ENCODE results near the gene LRRTM4.
"Not testable (repeated sequence)": the region's sequence is repeated elsewhere in the genome, so short reads cannot be mapped to it uniquely, and the experiment has no call there.

Gene LRRTM4

DNA sequence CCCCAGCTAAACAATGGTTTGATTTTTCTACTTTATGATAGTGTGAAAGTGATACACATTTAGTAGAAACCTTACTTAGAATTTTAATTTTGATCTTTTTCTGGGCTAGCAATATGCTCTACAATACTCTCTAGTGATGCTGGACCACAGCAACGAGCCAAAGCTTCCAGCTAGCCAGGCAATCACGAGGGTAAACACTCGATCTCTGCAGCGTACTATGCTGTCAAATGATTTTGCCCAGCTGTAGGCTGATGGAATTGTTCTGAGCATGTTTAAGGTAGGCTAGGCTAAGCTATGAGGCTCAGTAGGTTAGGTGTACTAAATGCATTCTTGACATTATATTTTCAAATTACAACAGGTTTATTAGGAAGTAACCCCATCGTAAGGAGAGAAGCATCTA lies 207.5 kb downstream of the LRRTM4 start:
- DNase-seq (ENCODE audit: low read depth) = no peak

DNA sequence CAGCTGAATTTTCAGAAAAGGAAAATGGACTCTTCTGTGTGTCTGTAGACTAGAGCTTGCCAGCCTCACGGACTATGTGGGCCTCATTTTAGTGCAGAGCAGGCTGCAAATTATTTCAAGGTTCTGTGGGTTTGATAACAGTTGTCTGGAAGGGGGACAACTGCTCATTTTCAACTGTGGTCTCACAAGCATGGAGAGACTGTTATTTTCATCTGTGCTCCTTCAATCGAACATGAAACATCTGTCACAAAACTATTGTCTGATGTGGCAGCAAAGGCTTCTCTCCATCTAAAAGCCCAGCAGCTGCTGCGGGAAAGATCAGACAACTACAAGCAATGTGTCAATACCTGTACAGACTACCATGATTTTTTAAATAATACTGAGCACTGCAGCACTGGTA lies 211.8 kb downstream of the LRRTM4 start:
- DNase-seq (ENCODE audit: low read depth) = no peak

- no peak for DNase-seq (ENCODE audit: low read depth)
Measured at GRCh38 chr2:77309725-77310124, 212.5 kb downstream of the LRRTM4 start.

DNA sequence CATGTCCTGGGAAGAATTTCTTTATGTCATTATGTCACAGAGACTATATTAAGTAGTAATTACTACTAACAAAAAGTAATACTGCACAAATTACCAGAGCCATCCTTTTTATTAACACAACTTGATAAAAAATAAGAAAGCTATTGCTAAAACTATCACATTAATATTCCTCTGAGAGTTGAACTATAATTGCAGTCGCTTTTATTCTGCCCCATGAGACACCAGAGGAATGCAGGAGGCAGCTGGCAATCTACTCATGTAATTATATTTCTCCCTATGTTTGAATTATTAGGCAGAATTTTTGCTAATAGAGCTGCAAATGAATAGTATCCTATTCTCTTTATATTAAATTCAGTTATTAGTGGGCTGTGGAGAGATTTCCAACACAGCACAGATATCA lies 220.7 kb downstream of the LRRTM4 start:
- DNase-seq (ENCODE audit: low read depth) = no peak

- no peak for DNase-seq (ENCODE audit: low read depth)
Measured at GRCh38 chr2:77296791-77297190, 225.4 kb downstream of the LRRTM4 start.

DNA sequence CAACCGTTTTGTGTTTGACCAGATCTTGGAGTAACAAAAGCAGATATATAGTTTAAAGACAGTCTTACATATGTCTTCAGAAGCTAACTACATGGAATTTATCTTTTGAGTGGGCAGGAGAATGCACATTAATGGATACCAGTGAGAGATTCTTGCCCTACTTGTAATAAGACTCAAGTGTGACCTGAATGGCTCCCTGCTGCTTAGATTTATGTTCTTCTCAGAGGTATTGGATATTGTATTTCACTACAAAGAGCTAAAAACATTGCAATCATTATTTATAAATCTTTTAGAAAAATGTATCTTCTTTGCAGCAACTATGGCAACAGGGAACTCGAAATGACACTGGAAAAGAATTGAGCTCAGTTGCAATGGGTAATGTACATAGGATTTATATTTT lies 227.7 kb downstream of the LRRTM4 start:
- no peak for DNase-seq (ENCODE audit: low read depth)

DNA sequence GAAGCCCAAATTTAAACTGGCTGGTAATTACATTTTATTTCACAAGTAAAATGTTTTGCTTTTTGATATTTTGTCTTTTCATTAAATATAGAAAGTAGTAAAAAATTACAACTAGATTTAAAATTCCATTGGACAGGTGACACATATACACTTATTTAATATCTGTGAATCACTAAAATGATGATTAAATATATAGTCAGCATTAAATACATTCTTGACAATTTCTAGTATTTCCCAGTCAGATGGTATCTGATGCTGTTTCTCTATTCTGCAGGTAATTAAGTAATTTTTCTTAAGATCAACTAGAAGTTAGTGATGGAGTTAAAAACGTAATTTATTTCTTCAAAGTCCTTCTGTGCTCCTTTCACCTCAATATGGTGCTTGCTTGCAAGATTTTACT lies 237.8 kb downstream of the LRRTM4 start:
- DNase-seq (ENCODE audit: low read depth) = no peak

DNA sequence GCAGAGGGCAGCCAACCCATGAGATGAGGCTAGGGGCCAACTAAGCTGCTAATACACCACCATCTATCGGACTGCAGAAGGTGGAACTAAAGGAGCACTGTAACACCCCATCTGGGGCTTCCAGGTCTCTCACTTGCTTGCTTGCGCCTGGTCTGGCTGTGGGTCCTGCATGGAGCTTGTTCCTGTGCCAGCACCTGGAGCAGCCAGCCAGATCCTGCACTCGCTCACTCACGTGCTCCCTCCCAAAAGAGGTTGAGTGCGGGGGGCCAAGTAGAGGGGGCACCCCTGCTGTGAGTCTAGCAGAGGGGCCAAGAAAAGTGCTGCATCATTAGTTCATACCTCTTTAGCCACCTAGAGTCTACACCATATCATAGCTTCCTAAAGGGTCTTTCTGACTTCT lies 250.9 kb downstream of the LRRTM4 start:
- no peak for DNase-seq (ENCODE audit: low read depth)

- no peak for DNase-seq (ENCODE audit: low read depth)
Measured at GRCh38 chr2:77270433-77270832, 251.7 kb downstream of the LRRTM4 start.

- DNase-seq (ENCODE audit: low read depth) = no peak
Measured at GRCh38 chr2:77268626-77269025, 253.6 kb downstream of the LRRTM4 start.

DNA sequence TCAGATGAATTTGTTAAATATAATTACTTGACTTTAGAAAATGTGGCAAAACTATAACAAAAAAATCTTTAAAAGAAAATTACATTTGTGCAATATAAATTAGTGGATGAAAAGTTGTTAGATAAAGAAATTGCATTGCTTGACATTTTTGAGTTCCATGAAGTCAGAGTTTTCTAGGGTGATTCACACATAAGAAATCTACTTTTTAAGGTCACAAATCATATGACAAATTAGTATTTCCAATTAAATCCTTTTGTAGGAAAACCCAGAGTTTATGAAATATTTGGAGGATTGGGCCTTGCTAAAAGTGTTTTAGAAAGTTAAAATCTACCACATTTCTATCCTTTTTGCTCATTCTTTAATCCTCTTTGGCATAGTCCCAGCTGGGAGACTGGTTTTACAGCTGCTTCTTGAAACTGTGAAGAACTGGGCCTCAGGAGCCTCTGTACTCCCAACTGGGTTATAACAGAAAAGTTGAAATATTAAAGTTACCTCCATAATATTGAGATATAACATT lies 289.2 kb downstream of the LRRTM4 start:
- no peak for DNase-seq (ENCODE audit: low read depth)

GRCh38 chr2:77228391-77228790 lies 293.8 kb downstream of the LRRTM4 start:
- no peak for DNase-seq (ENCODE audit: low read depth)

DNA sequence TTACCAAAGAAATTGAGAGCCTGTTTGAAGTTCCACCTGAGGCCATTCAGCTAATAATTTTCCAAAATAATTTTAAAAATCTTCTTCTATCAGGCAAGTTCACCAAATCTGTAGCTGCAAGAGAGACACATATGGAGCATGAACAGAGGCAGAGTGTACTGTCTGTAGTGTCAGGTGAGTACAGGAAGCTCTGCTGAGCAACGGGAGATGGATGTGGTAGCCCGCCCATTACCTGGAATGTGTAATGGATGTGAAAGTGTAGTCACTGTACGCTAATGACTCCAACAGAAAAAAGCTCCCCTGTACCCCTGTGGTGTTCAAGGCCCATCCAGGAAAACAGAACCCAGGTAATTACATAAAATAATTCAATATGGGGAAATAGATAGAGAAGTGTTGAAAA lies 311.5 kb downstream of the LRRTM4 start:
- DNase-seq (ENCODE audit: low read depth) = no peak

DNA sequence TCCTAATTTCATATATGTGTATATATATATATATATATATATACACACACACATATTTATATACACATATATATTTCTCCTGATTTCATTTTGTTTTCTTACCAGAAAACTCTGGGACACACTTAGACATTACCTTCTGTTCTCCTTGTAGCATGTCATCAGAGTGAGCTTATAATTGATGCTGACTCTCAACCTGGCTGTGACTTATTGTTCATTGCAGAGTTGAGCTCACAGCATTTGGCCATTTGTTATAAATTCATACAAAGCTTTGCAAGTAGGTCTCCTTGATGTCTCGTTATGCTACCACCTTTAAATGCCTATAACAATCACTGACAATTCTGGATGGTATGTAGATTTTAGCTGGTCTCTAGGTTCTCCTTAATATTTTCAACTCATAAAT lies 314.8 kb downstream of the LRRTM4 start:
- no peak for DNase-seq (ENCODE audit: low read depth)

DNA sequence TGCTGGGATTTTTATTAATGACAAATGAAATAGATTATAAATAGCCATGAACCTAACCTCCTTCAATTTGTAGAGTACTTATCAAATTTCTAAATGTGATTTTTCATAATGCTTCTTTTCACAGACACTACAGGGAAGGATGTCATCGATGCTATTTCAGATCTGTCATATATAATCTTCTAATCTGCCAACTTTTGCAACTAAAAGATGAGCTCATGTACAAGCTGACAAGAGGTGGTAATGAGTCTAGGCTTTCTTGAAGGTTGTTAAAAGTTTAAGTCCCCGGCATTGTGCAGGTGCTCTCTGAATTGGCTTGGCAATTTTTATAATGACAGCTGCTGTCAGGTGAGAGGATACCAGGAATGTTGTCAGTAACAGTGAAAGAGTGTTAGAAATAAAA lies 320.4 kb downstream of the LRRTM4 start:
- DNase-seq (ENCODE audit: low read depth) = no peak

GRCh38 chr2:77199411-77199810 lies 322.8 kb downstream of the LRRTM4 start:
- no peak for DNase-seq (ENCODE audit: low read depth)

- no peak for DNase-seq (ENCODE audit: low read depth)
Measured at GRCh38 chr2:77193858-77194448, 328.2 kb downstream of the LRRTM4 start.

DNA sequence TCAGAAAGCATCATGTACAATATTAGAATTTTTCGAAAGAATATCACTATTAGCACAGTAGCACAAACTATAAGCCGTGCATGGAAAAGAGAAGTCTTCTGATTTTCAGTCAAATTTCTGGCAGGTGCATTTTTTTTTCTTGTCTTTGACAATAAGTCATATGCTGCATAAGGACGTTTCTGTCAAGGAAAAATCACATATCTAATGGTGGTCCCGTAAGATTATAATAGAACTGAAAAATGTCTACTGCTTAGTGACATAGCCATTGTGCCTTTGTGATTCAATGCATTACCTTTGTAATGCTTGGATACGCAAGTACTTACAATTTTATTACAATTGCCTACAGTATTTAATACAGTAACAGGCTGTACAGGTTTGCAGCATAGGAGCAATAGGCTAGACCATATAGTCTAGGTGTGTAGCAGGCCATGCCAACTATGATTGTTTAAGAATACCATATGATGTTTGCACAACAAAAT lies 329.3 kb downstream of the LRRTM4 start:
- DNase-seq (ENCODE audit: low read depth) = no peak

DNA sequence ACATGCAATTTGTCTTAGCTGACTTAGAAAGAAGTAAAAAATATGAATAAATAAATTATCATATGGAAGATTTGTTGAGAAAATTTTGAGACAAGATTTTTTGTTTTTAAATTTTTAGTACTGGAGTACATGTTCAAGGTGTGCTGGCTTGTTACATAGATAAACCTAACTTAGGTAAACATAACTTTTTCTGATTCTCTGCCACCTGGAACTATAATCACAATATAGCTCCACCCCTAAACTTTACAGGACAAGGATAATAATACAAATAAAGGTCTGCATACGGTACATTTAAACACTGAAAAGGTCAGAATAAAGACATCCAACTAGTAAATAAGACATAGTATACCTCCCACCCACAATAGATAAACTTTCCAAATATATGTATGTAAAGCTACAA lies 330.5 kb downstream of the LRRTM4 start:
- DNase-seq (ENCODE audit: low read depth) = no peak

DNA sequence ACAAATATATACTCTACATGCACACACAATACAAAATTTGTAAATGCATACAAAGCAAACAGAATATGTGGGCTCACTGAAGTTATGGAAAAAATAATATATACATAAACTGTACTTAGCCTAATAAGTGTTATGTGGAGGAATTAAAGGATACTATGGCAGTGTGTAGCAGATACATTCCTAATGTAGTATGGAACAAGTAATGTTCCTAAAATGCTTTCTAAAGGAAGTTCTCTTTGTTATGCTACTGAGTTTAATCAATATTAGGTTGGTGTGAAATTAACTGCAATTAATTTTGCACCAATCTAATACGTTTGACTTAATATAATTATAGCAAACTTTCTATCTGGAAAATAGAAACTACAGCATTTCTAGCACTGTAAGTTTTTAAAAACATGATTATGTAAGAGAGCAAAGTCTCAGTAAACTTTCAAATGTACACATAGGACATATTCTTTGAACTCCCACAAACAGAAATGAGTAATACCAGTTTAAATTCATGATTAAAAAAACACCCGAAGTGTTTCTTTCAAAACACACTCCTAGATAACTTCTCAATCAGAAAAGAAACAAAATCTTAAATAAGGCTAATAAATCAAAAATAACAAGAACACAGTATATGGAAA lies 331.3 kb downstream of the LRRTM4 start:
- DNase-seq (ENCODE audit: low read depth) = no peak

DNA sequence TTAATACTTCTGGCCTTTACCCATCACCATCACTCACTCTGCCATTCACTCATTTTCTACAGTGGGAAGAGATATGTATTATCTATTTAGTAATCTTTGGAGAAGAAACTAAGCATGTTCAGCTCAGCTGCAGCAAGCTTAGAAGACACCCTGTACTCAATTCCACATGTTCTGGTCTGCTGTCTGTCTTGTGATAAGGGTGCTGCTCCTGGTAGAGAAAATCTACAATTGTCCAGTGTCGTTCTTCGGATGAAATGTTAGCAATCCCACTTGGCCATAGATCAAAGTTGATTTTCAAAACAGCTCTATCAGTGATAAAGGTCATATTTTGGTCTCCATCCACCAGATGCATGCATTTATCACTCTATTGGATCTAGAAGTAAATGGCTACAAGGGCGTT lies 337.1 kb downstream of the LRRTM4 start:
- no peak for DNase-seq (ENCODE audit: low read depth)

DNA sequence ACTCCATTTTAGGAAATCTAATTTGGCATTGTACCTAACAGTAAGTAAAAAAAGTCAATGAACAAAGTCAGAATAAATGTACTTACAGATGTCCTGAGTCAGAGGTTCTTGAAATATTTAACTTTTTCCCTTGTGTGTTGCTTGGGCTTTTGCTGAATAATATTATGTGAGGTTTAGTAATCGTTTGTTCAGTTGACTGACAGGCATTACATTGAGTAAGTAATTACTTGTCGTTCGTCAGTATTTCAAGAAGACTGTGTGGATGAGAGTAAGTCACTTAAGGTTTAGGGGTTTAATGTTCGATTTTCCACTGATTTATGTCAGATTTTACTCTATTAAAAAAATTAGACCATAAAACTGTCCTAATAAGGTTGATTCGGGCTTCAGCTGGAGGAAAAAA lies 342.9 kb downstream of the LRRTM4 start:
- DNase-seq (ENCODE audit: low read depth) = no peak

- DNase-seq (ENCODE audit: low read depth) = not testable (repeated sequence)
Measured at GRCh38 chr2:77175266-77175780, 346.9 kb downstream of the LRRTM4 start.

GRCh38 chr2:77169426-77169825 lies 352.8 kb downstream of the LRRTM4 start:
- DNase-seq (ENCODE audit: low read depth) = no peak
